HG03108 (cell line): Measurements from ENCODE around the gene P2RX2.

ENCODE experiments used
- ATAC-seq: cut with Tn5 transposase; IDR thresholded peaks from one replicate; pipeline ENCODE4 v1.9.1; 2021; ENCODE audit warnings: moderate library complexity; ENCODE audit not compliant: unreplicated experiment

P2RX2 gene

GRCh38 chr12:132601171-132601883, 17.2 kb upstream of the P2RX2 start:
- ATAC-seq: no peak

- ATAC-seq: no peak
Observed at GRCh38 chr12:132602572-132603239, 15.9 kb upstream of the P2RX2 start.

- ATAC-seq: no peak
Observed at GRCh38 chr12:132603240-132604150, 15.1 kb upstream of the P2RX2 start.

GRCh38 chr12:132604151-132604618, 14.4 kb upstream of the P2RX2 start:
- ATAC-seq: no peak

GRCh38 chr12:132604668-132605441, 13.7 kb upstream of the P2RX2 start:
- no peak for ATAC-seq

- no peak for ATAC-seq
Observed at GRCh38 chr12:132605892-132606291, 12.7 kb upstream of the P2RX2 start.

- no peak for ATAC-seq
Observed at GRCh38 chr12:132606466-132606865, 12.1 kb upstream of the P2RX2 start.

- no peak for ATAC-seq
Observed at GRCh38 chr12:132606927-132607326, 11.6 kb upstream of the P2RX2 start.

GRCh38 chr12:132608231-132609171, 10.1 kb upstream of the P2RX2 start:
- no peak for ATAC-seq

- no peak for ATAC-seq
Observed at GRCh38 chr12:132610051-132610759, 8.4 kb upstream of the P2RX2 start, which contains the start of gene LRCOL1. Gene LRCOL1, minus strand, starts transcription at chr12:132610582. Its CDS starts 4,331 bp downstream, at chr12:132606251.

- ATAC-seq: no peak
Observed at GRCh38 chr12:132610866-132611602, 7.5 kb upstream of the P2RX2 start.

- ATAC-seq: no peak
Observed at GRCh38 chr12:132611620-132612019, 7.0 kb upstream of the P2RX2 start.

GRCh38 chr12:132614029-132614428, 4.5 kb upstream of the P2RX2 start:
- ATAC-seq: no peak

GRCh38 chr12:132614861-132615578, 3.6 kb upstream of the P2RX2 start:
- no peak for ATAC-seq

GRCh38 chr12:132615579-132616038, 3.0 kb upstream of the P2RX2 start:
- no peak for ATAC-seq

- ATAC-seq: no peak
Observed at GRCh38 chr12:132617135-132617701, 1.4 kb upstream of the P2RX2 start.
